GM13976 (cell line): ENCODE measurements around the gene MED13.
"Not testable (repeated sequence)": the region's sequence is repeated elsewhere in the genome, so short reads cannot be mapped to it uniquely, and the experiment has no call there.

ENCODE experiments used
- DNase-seq: peaks from one replicate; pipeline ENCODE4 v3.0.0; 2012; ENCODE audit warnings: low spot score
- in situ Hi-C: fragments of 300-500 bp; cut with MboI; formaldehyde crosslinking; loops from one replicate; pipeline ENCODE4 v1.12.0; 2022; ENCODE audit warnings: low sequenced_read_pairs, mixed read lengths, inconsistent platforms; ENCODE audit not compliant: unreplicated experiment
- TF ChIP-seq, protein P1 (sequence below): IDR thresholded peaks from 2 replicates; pipeline ENCODE4 v1.5.1; 2012; ENCODE audit warnings: borderline replicate concordance, mild to moderate bottlenecking; ENCODE audit not compliant: insufficient read depth; ENCODE audit errors: extremely low read depth, missing control alignments, control extremely low read depth

The MED13 gene

GRCh38 chr17:62004388-62004787, 60.7 kb downstream of the MED13 start:
- no peak for DNase-seq
- TF ChIP-seq, protein P1, sequence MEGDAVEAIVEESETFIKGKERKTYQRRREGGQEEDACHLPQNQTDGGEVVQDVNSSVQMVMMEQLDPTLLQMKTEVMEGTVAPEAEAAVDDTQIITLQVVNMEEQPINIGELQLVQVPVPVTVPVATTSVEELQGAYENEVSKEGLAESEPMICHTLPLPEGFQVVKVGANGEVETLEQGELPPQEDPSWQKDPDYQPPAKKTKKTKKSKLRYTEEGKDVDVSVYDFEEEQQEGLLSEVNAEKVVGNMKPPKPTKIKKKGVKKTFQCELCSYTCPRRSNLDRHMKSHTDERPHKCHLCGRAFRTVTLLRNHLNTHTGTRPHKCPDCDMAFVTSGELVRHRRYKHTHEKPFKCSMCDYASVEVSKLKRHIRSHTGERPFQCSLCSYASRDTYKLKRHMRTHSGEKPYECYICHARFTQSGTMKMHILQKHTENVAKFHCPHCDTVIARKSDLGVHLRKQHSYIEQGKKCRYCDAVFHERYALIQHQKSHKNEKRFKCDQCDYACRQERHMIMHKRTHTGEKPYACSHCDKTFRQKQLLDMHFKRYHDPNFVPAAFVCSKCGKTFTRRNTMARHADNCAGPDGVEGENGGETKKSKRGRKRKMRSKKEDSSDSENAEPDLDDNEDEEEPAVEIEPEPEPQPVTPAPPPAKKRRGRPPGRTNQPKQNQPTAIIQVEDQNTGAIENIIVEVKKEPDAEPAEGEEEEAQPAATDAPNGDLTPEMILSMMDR: no peak
- in situ Hi-C loops: no loop called here

DNA sequence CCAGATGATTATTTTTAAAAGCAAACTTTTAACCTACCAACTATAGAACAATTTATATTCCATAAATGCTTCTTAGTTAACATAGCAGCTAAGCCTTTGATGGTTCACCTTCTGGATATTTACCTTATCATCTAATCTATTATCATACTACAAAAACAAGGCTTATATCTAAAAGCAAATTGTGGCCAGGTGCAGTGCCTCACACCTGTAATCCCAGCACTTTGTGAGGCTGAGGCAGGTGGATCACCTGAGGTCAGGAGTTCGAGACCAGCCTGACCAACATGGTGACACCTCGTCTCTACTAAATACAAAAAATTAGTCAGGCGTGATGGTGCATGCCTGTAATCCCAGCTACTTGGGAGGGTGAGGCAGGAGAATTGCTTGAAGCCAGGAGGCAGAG, 61.9 kb downstream of the MED13 start:
- in situ Hi-C loops, DNase-seq: not testable (repeated sequence)

DNA sequence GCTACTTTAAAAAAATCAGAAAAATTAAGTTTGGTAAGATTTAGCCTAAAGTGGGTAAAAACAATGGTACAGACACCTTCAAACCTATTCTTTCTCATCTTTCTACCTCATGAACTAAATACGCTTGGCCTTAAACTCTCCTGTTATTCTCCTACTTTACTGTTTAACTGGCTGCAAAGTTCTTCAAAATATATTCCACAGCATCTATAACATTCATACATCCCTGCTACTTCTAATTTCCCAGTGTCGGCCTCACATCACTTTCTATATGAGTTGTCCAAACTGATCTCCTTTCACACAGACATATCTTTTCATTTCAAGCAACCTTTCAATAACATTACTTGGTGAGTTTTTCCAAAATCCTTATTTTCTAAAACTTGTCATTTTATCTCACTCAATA, 64.0 kb downstream of the MED13 start:
- DNase-seq: no peak
- in situ Hi-C loops: no loop called here
- TF ChIP-seq, protein P1: no peak

- in situ Hi-C loops: no loop called here
- DNase-seq: no peak
- TF ChIP-seq, protein P1: no peak
Observed at GRCh38 chr17:62000186-62000585, 64.9 kb downstream of the MED13 start.

DNA sequence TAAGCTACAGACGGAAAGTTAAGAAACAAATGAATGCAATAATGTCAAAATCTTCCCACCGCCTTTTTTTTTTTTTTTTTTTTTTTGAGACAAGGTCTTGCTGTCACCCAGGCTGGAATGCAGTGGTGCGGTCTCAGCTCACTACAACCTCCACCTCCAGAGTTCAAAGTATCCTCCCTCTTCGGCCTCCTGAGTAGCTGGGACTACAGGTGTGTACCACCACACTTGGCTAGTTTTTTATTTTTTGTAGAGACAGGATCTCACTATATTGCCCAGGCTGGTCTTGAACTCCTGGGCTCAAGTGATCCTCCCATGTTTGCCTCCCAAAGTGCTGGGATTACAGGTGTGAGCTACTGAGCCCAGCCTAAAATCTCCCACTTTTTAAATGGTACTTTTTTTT, 66.5 kb downstream of the MED13 start:
- DNase-seq, in situ Hi-C loops: not testable (repeated sequence)

- TF ChIP-seq, protein P1: no peak
- in situ Hi-C loops: no loop called here
- no peak for DNase-seq
Observed at GRCh38 chr17:61997664-61998063, 67.4 kb downstream of the MED13 start.

GRCh38 chr17:61996916-61997605, 68.0 kb downstream of the MED13 start:
- in situ Hi-C loops: no loop called here
- DNase-seq: no peak
- TF ChIP-seq, protein P1: no peak

- no peak for DNase-seq
- in situ Hi-C loops: no loop called here
- TF ChIP-seq, protein P1: no peak
Observed at GRCh38 chr17:61989509-61989908, 75.6 kb downstream of the MED13 start.
